ENCODE measurements around the gene APOL1.

Gene APOL1

DNA sequence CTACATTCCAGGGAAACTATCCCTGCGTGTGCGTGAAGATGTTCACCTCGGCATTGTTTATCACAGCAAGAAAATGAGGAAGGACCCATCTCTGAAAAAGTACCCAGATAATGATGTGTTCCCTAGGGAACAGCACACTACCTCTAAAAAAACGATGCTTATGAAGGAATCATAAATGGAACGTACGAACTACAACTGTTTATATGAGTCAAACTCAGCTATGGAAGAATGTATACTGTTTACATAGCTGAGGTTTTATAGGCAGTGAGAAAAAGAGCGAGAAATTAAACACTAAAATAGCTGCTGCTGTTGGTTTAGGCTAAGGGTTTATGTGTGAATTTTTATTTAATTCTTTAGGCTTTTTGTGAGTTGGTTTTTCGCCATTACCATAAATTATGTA, 48.9 kb downstream of the APOL1 start:
- no peak for TF ChIP-seq EP300 (IDR thresholded peaks at IDR 0.05; ENCODE audit: borderline replicate concordance)
- TF ChIP-seq NFIC (IDR thresholded peaks at IDR 0.05) = no peak

- TF ChIP-seq RAD21 (IDR thresholded peaks at IDR 0.05; ENCODE audit: low read depth) = no peak
- TF ChIP-seq, protein P1, sequence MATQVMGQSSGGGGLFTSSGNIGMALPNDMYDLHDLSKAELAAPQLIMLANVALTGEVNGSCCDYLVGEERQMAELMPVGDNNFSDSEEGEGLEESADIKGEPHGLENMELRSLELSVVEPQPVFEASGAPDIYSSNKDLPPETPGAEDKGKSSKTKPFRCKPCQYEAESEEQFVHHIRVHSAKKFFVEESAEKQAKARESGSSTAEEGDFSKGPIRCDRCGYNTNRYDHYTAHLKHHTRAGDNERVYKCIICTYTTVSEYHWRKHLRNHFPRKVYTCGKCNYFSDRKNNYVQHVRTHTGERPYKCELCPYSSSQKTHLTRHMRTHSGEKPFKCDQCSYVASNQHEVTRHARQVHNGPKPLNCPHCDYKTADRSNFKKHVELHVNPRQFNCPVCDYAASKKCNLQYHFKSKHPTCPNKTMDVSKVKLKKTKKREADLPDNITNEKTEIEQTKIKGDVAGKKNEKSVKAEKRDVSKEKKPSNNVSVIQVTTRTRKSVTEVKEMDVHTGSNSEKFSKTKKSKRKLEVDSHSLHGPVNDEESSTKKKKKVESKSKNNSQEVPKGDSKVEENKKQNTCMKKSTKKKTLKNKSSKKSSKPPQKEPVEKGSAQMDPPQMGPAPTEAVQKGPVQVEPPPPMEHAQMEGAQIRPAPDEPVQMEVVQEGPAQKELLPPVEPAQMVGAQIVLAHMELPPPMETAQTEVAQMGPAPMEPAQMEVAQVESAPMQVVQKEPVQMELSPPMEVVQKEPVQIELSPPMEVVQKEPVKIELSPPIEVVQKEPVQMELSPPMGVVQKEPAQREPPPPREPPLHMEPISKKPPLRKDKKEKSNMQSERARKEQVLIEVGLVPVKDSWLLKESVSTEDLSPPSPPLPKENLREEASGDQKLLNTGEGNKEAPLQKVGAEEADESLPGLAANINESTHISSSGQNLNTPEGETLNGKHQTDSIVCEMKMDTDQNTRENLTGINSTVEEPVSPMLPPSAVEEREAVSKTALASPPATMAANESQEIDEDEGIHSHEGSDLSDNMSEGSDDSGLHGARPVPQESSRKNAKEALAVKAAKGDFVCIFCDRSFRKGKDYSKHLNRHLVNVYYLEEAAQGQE (IDR thresholded peaks at IDR 0.05; ENCODE audit: low read depth) = no peak
- TF ChIP-seq FOXM1 (IDR thresholded peaks at IDR 0.05; ENCODE audit: borderline replicate concordance, low read depth) = no peak
- no peak for TF ChIP-seq NFIC (IDR thresholded peaks at IDR 0.05)
- no peak for TF ChIP-seq CREB1 (IDR thresholded peaks at IDR 0.05; ENCODE audit: low read depth)
- TF ChIP-seq YY1 (IDR thresholded peaks at IDR 0.05; ENCODE audit: low read depth) = no peak
- TF ChIP-seq, protein P2, sequence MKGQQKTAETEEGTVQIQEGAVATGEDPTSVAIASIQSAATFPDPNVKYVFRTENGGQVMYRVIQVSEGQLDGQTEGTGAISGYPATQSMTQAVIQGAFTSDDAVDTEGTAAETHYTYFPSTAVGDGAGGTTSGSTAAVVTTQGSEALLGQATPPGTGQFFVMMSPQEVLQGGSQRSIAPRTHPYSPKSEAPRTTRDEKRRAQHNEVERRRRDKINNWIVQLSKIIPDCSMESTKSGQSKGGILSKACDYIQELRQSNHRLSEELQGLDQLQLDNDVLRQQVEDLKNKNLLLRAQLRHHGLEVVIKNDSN (IDR thresholded peaks at IDR 0.05) = no peak
- TF ChIP-seq EP300 (IDR thresholded peaks at IDR 0.05; ENCODE audit: borderline replicate concordance) = no peak
- no peak for TF ChIP-seq TAF1 (IDR thresholded peaks at IDR 0.05; ENCODE audit: low read depth)
- TF ChIP-seq EGR1 (IDR thresholded peaks at IDR 0.05) = no peak
- no peak for TF ChIP-seq CEBPB (IDR thresholded peaks at IDR 0.05)
- no peak for TF ChIP-seq TEAD4 (IDR thresholded peaks at IDR 0.05)
- TF ChIP-seq TCF12 (IDR thresholded peaks at IDR 0.05; ENCODE audit: low read depth) = no peak
- no peak for TF ChIP-seq MAX (IDR thresholded peaks at IDR 0.05)
- no peak for TF ChIP-seq ZBTB7A (IDR thresholded peaks at IDR 0.05; ENCODE audit: low read depth)
Measured at GRCh38 chr22:36302439-36303114, 49.6 kb downstream of the APOL1 start.

GRCh38 chr22:36303115-36303467, 50.2 kb downstream of the APOL1 start:
- TF ChIP-seq, protein P1 (IDR thresholded peaks at IDR 0.05; ENCODE audit: low read depth) = no peak
- TF ChIP-seq ZBTB7A (IDR thresholded peaks at IDR 0.05; ENCODE audit: low read depth) (no peak), CREB1 (IDR thresholded peaks at IDR 0.05; ENCODE audit: low read depth) (no peak), MAX (IDR thresholded peaks at IDR 0.05) (no peak), EGR1 (IDR thresholded peaks at IDR 0.05) (no peak), TAF1 (IDR thresholded peaks at IDR 0.05; ENCODE audit: low read depth) (no peak), EP300 (IDR thresholded peaks at IDR 0.05; ENCODE audit: borderline replicate concordance) (no peak), NFIC (IDR thresholded peaks at IDR 0.05) (no peak), FOXM1 (IDR thresholded peaks at IDR 0.05; ENCODE audit: borderline replicate concordance, low read depth) (no peak), YY1 (IDR thresholded peaks at IDR 0.05; ENCODE audit: low read depth) (no peak), RAD21 (IDR thresholded peaks at IDR 0.05; ENCODE audit: low read depth) (no peak), TEAD4 (IDR thresholded peaks at IDR 0.05) (no peak), CEBPB (IDR thresholded peaks at IDR 0.05) (no peak), TCF12 (IDR thresholded peaks at IDR 0.05; ENCODE audit: low read depth) (no peak)
- TF ChIP-seq, protein P2 (IDR thresholded peaks at IDR 0.05) = no peak

GRCh38 chr22:36303874-36304273, 50.9 kb downstream of the APOL1 start:
- TF ChIP-seq, protein P1 (IDR thresholded peaks at IDR 0.05; ENCODE audit: low read depth) = no peak
- TF ChIP-seq RAD21 (IDR thresholded peaks at IDR 0.05; ENCODE audit: low read depth) (no peak), MAX (IDR thresholded peaks at IDR 0.05) (no peak), EGR1 (IDR thresholded peaks at IDR 0.05) (no peak), FOXM1 (IDR thresholded peaks at IDR 0.05; ENCODE audit: borderline replicate concordance, low read depth) (no peak), CEBPB (IDR thresholded peaks at IDR 0.05) (no peak), TCF12 (IDR thresholded peaks at IDR 0.05; ENCODE audit: low read depth) (no peak), EP300 (IDR thresholded peaks at IDR 0.05; ENCODE audit: borderline replicate concordance) (no peak), TEAD4 (IDR thresholded peaks at IDR 0.05) (no peak), CREB1 (IDR thresholded peaks at IDR 0.05; ENCODE audit: low read depth) (no peak), TAF1 (IDR thresholded peaks at IDR 0.05; ENCODE audit: low read depth) (no peak), NFIC (IDR thresholded peaks at IDR 0.05) (no peak), ZBTB7A (IDR thresholded peaks at IDR 0.05; ENCODE audit: low read depth) (no peak), YY1 (IDR thresholded peaks at IDR 0.05; ENCODE audit: low read depth) (no peak)
- TF ChIP-seq, protein P2 (IDR thresholded peaks at IDR 0.05) = no peak

All from Ishikawa (cell line).